Measurements from ENCODE around the gene IL32.
A peak's percentile ranks its signal among the peaks of the same experiment; 100 is the strongest.

Gene IL32

DNA sequence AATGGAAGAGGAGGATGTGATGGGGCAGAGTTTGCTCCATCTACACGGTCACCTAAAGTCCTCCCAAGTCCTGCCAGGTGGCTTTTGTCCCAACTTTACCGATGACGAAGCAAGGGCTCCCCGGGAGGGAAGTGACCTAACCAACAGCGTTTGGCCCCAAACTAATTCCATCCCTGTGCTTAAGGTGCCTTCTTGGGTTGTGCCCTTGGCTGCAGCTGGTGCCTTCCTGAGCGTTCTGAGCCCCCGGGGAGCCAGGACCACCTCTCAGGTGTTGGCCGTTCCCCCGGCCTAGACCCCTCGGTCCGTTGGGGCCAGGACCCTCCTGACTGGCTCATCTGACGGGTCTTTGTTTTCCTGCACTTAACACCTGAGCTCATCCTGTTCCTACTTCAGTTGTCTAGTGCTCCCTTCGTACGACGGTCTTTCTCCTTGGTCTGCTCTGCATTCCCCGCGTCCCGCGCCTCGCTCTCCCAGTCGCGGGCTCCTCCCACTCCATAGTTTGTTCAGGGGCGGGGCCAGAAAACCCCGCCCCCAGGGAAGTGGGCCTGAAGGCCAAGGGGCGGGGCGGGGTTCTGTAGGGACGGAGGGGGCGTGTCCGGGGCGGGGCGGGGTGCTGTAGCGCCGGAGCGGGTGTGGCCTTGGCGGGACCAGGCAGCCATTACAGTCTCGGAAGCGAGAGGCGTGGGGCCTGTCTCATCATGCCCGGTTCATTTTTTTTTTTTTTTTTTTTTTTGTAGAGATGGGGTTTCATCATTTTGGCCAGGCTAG, 34.5 kb downstream of the IL32 start:
- peak; percentile 82 for DNase-seq (ENCODE audit: low read depth)
- H3K4me3 ChIP-seq (ENCODE audit: low read length): peak overlapping the region; percentile 30; the same call in 1 of the 2 replicates
- TF ChIP-seq, protein P1, sequence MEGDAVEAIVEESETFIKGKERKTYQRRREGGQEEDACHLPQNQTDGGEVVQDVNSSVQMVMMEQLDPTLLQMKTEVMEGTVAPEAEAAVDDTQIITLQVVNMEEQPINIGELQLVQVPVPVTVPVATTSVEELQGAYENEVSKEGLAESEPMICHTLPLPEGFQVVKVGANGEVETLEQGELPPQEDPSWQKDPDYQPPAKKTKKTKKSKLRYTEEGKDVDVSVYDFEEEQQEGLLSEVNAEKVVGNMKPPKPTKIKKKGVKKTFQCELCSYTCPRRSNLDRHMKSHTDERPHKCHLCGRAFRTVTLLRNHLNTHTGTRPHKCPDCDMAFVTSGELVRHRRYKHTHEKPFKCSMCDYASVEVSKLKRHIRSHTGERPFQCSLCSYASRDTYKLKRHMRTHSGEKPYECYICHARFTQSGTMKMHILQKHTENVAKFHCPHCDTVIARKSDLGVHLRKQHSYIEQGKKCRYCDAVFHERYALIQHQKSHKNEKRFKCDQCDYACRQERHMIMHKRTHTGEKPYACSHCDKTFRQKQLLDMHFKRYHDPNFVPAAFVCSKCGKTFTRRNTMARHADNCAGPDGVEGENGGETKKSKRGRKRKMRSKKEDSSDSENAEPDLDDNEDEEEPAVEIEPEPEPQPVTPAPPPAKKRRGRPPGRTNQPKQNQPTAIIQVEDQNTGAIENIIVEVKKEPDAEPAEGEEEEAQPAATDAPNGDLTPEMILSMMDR (conservative IDR thresholded peaks at IDR 0.05; ENCODE audit: low read length): no peak

DNA sequence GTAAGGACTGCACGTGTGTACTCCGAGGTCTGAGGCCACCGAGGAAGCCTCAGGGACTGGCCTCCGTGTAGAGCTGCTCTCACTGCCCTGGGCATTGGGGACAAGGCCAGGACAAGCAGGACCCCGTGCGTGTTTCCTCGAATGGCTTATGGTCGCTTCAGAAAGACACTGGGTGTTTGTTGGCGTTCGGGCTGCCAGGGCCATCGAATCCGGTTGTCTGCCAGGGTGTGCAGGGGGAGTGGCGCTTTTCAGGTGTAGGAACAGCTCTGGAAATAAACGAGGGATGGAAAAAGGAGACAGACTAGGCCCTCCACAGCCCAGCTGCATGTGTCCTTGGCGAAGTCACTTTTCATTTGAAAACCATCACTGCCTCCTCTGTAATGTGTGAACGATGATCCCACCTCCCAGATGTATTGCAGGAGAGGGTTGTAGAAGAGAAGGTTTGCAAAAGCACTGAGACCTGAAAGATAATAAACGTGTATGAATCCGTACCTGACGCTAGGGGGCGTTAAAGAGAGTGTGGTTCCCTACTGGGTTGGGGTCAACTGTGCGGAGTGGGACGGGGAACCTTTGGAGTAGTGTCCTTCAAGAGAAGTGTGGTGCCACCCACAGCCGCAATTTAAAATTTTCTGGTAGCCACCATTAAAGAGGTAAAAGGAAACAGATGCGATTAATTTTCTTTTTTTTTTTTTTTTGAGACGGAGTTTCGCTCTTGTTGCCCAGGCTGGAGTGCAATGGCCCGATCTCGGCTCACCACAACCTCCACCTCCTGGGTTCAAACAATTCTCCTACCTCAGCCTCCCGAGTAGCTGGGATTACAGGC, 35.8 kb downstream of the IL32 start:
- TF ChIP-seq, protein P1 (conservative IDR thresholded peaks at IDR 0.05; ENCODE audit: low read length): peak; percentile 63
- H3K4me3 ChIP-seq (ENCODE audit: low read length): no peak overlapping the region
- peak; percentile 23 for DNase-seq (ENCODE audit: low read depth)

DNA sequence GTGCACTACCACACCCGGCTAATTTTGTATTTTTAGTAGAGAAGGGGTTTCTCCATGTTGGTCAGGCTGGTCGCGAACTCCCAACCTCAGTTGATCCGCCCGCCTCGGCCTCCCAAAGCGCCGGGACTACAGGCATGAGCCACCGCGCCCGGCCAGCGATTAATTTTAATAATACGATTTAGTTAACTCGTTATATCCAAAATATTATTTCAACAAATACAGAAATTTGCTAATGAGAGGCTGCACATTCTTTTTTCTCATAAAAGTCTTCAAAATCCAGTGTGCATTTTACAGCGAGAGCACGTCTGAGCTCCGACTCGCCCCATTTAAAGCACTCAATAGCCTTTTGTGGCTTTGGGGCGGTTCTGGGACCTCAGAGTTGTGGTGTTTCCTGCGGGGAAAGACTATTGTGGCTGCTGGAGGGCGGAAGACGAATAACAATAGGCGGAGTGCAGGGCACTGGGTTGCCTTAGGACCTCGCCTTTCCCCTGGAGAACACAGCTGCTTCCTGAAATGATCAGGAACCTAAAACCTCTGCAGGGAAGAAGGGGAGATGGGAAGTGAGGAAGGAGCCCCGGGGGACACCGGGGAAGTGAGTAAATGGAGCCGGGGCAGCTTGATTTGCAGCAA, 36.5 kb downstream of the IL32 start:
- TF ChIP-seq, protein P1 (conservative IDR thresholded peaks at IDR 0.05; ENCODE audit: low read length): no peak
- H3K4me3 ChIP-seq (ENCODE audit: low read length): no peak overlapping the region
- no peak for DNase-seq (ENCODE audit: low read depth)

DNA sequence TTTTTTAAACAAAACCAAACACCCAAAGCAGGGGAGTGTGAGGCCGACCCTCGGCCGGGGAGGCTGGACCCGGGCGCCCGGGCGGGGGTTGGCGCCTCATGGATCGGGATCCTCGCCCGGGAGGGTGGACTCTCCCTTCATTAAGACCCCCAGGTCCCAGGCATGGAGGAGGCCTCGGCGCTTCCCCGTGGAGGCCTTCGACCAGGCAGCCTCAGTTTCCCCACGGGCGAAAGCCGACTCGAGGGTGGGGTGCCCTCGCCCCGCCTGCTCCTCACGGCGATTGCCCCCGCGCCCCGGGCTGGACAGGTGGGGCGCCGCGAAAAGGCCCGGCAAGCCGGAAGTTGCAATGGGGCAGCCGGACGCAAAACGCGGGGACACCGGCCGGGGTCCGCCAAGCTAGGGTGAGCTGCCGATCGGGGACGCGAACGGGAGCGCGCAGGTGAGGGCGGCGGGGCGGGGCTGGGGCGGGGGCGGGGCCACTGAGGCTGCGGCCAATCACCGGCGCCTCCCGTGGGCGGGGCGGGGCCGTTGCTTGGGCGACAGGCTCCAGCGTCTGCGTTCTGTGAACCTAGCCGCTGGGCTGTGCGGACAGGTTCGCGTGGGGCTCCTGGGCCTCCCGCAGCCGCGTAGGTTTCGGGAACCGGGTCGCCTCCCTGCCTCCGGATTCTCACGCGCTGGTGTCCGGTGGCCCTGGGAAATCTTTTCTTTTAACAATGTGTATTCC, 40.9 kb downstream of the IL32 start:
- TF ChIP-seq, protein P1 (conservative IDR thresholded peaks at IDR 0.05; ENCODE audit: low read length): no peak
- peak; percentile 80 for DNase-seq (ENCODE audit: low read depth)
- H3K4me3 ChIP-seq (ENCODE audit: low read length): peak overlapping the region; percentile 70

DNA sequence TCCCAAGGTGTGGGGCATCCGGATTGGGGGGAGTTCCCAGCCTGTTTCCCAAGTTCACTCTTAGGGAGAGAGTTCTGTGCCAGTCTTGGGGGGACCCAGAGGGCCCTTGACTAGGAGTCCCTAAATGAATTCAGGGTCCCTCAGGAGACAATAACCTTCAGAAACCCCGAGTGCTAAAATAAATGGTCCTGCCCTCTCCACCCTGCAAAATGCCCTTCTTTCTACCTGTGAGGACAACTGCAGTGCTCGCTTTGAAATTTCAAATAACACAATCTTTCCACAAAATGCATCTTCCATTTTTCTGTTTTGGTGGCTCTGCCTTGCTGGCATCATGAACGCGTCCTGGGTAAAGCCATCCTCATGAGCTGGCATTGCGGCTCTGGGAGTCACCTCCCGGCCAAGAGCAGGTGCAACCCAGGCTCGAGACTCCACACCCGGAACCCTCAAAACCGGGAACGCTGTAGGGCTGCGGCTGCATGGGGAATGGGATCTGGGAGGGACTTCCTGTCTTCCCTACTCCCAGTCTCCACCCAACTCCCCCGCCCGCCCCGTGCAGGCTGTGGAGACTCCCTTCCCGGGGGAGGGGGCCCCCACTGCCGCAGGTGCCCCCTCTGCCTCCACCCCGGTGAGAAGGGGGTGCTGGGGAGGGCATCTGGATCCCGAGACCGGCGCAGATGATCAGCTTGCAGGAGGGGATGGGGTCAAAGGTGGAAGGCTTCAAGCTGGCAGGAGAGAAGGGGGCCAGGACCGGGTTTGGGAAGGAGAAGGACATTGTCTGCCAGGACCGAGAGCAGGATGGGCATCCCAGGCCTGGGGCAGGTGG, 46.8 kb downstream of the IL32 start, which contains the start of gene ZNF205:
Gene ZNF205 (plus strand): TSS at position 529 of the 823 bp plus-strand sequence. CDS start 845 bp downstream, outside the sequence.
- peak within 1 kb of the TSS; percentile 94 for H3K4me3 ChIP-seq (ENCODE audit: low read length)
- TF ChIP-seq, protein P1 (conservative IDR thresholded peaks at IDR 0.05; ENCODE audit: low read length): no peak

More for the DNA sequence above, 46.8 kb downstream of the IL32 start, which contains the start of gene ZNF205:
- peak; percentile 67 for DNase-seq (ENCODE audit: low read depth)
